ENCODE results near the gene ZC3H10. TPM values are rescaled to one million over a fixed set of nuclear protein-coding genes. Genes with fewer than 3 reads are reported as not detected.

The ZC3H10 gene
- total RNA-seq, 1 donor from 2014 or later, result 8.0 TPM

- no peak for TF ChIP-seq CTCF (IDR thresholded peaks at IDR 0.05)
- Mint-ChIP-seq H3K4me3 (ENCODE audit: unreplicated experiment) (no peak overlapping the region), H3K27me3 (ENCODE audit: low read depth) (no peaks in the 10 kb centered on the region), H3K4me1 (ENCODE audit: low read depth) (peaks cover 15% of the 10 kb centered on the region), H3K36me3 (ENCODE audit: low read depth) (peaks cover 54% of the 10 kb centered on the region), H3K27ac (ENCODE audit: unreplicated experiment) (no peak overlapping the region), H3K9me3 (ENCODE audit: low read depth) (no peaks in the 10 kb centered on the region)
- no peak for DNase-seq (ENCODE audit: low spot score)
Observed at GRCh38 chr12:56134897-56135296, 16.8 kb downstream of the ZC3H10 start.

DNA sequence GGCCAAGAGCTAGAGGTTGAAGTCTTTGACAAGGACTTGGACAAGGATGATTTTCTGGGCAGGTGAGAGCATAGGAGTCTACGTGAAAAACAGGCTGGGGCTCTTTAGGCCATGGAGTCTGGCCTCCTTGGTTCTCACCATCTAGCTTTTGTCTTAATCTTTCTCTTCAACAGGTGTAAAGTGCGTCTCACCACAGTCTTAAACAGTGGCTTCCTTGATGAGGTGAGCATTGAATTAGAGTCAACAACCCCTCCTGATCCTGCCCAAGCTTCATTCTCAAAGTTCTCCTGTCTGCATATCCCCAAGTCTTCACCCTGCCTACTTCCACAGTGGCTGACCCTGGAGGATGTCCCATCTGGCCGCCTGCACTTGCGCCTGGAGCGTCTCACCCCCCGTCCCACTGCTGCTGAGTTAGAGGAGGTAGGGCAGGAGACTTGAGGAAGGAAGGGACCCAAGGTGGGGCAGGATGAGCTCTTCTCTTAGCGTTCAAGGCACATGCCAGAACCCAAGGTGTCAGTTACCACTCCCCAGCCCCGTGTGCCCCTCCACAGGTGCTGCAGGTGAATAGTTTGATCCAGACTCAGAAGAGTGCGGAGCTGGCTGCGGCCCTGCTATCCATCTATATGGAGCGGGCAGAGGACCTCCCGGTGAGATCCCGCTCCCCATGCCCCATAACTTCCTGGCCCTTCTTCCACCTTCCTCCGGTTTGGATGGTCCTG is 19.9 kb downstream of the ZC3H10 start:
- no peak for TF ChIP-seq CTCF (IDR thresholded peaks at IDR 0.05)
- H3K27ac Mint-ChIP-seq (ENCODE audit: unreplicated experiment), result no peak overlapping the region
- peaks cover 57% of the 10 kb centered on the region for H3K36me3 Mint-ChIP-seq (ENCODE audit: low read depth)
- H3K9me3 Mint-ChIP-seq (ENCODE audit: low read depth), result no peaks in the 10 kb centered on the region
- no peaks in the 10 kb centered on the region for H3K27me3 Mint-ChIP-seq (ENCODE audit: low read depth)
- no peaks in the 10 kb centered on the region for H3K4me1 Mint-ChIP-seq (ENCODE audit: low read depth)
- DNase-seq (ENCODE audit: low spot score), result no peak
- H3K4me3 Mint-ChIP-seq (ENCODE audit: unreplicated experiment), result no peak overlapping the region

GRCh38 chr12:56141946-56142784 is 24.1 kb downstream of the ZC3H10 start:
- H3K27me3 Mint-ChIP-seq (ENCODE audit: low read depth), result no peaks in the 10 kb centered on the region
- no peak for TF ChIP-seq CTCF (IDR thresholded peaks at IDR 0.05)
- no peak overlapping the region for H3K4me3 Mint-ChIP-seq (ENCODE audit: unreplicated experiment)

DNA sequence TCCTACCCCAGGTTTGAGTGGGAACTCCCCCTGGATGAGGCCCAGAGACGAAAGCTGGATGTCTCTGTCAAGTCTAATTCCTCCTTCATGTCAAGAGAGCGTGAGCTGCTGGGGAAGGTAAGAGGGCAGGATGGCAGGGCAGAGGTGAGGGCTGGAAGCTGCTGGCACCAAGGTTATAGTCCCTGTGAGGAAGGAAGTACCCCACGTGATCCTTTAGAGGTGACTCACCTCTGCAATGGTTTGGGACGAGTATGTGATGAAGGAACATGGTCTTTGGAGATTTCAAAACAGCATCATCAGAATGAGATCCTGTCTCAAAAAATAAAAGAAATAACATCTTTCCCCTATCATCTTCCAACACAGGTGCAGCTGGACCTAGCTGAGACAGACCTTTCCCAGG is 25.2 kb downstream of the ZC3H10 start:
- peak; percentile 24 for DNase-seq (ENCODE audit: low spot score)
- no peaks in the 10 kb centered on the region for H3K27me3 Mint-ChIP-seq (ENCODE audit: low read depth)
- no peaks in the 10 kb centered on the region for H3K9me3 Mint-ChIP-seq (ENCODE audit: low read depth)
- peaks cover 11% of the 10 kb centered on the region for H3K4me1 Mint-ChIP-seq (ENCODE audit: low read depth)
- H3K27ac Mint-ChIP-seq (ENCODE audit: unreplicated experiment), result no peak overlapping the region
- TF ChIP-seq CTCF (IDR thresholded peaks at IDR 0.05), result no peak
- no peak overlapping the region for H3K4me3 Mint-ChIP-seq (ENCODE audit: unreplicated experiment)
- H3K36me3 Mint-ChIP-seq (ENCODE audit: low read depth), result peaks cover 46% of the 10 kb centered on the region

More at GRCh38 chr12:56141946-56142784, 24.1 kb downstream of the ZC3H10 start:
- peak; percentile 52 for DNase-seq (ENCODE audit: low spot score)
- H3K27ac Mint-ChIP-seq (ENCODE audit: unreplicated experiment), result no peak overlapping the region
- peaks cover 50% of the 10 kb centered on the region for H3K36me3 Mint-ChIP-seq (ENCODE audit: low read depth)
- H3K4me1 Mint-ChIP-seq (ENCODE audit: low read depth), result peaks cover 11% of the 10 kb centered on the region
- H3K9me3 Mint-ChIP-seq (ENCODE audit: low read depth), result no peaks in the 10 kb centered on the region

DNA sequence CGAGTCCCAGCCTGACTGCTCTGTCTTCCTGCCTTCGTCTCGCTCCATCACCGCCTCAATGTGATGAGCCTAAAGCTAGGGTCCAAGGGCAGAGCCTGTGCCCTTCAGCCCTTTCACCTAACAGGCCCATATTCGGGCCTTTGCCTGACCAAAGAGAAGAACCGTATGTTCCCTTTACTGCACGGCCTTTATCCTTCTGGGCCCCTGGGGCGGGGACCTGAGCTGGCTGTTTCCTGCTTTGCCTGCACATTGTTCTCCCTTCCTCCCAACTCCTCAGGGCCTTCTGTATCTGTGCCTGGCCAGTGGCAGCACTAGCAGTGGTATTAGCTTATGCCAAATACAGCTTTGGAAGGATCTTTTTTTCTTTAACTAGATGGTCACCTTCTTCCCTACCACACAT is 25.8 kb downstream of the ZC3H10 start:
- DNase-seq (ENCODE audit: low spot score), result peak; percentile 46
- peaks cover 39% of the 10 kb centered on the region for H3K36me3 Mint-ChIP-seq (ENCODE audit: low read depth)
- no peak overlapping the region for H3K4me3 Mint-ChIP-seq (ENCODE audit: unreplicated experiment)
- no peaks in the 10 kb centered on the region for H3K9me3 Mint-ChIP-seq (ENCODE audit: low read depth)
- TF ChIP-seq CTCF (IDR thresholded peaks at IDR 0.05), result no peak
- no peaks in the 10 kb centered on the region for H3K27me3 Mint-ChIP-seq (ENCODE audit: low read depth)
- no peak overlapping the region for H3K27ac Mint-ChIP-seq (ENCODE audit: unreplicated experiment)
- peaks cover 11% of the 10 kb centered on the region for H3K4me1 Mint-ChIP-seq (ENCODE audit: low read depth)

Measured in chondrocyte (in vitro differentiated cells).